ENCODE measurements around the gene SPPL2B.

The SPPL2B gene

DNA sequence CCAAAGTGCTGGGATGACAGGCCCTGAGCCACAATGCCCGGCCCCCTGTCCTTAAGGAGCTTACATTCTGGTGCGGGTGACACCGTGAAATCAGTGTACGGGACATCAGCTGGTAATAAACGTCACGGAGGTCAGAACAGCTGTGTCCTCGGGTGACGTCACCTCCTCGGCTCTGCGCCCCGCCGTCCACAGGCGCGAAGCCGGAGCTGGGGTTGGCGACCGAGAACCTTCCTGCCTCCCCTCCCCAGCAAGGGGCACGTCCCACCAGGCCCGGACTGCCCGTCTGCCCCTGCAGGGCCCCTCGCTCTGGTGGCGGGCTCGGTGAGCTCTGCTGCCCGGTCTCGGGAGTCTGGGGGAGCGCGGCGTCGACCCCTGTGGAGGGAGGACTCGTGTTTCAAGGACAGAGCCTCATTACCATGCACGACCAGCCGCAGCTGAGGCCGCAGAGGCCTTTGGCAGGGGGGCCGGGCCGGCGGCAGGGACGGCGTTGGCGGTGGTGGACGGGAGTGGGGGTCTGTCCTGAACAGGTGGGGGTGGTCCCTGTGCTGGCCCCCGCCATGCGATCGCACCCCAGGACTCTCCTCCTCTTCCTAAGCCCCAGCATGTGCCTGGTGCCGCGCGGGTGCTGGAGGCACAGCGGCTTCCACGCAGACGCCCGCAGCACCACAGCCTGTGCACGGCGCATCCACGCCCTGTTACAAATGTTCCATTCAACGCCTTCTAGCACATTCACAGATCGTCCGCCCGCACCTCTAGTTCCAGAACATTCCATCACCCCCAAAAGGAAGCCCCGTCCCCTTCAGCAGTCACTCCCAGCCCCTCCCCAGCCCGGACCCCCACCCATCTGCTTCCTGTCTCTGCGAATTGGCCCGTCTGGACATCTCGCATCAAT lies 25.9 kb upstream of the SPPL2B start:
- peak; percentile 47 for DNase-seq (ENCODE audit: low read depth, low spot score)
- in situ Hi-C loops (cut with HindIII; ENCODE audit: low sequenced_read_pairs) = no loop called here
- H3K4me3 ChIP-seq (ENCODE audit: low read depth, low read length) = no peak overlapping the region

GRCh38 chr19:2303211-2303798 lies 25.2 kb upstream of the SPPL2B start:
- in situ Hi-C loops (cut with HindIII; ENCODE audit: low sequenced_read_pairs) = no loop called here
- H3K4me3 ChIP-seq (ENCODE audit: low read depth, low read length) = no peak overlapping the region
- TF ChIP-seq, protein P1, sequence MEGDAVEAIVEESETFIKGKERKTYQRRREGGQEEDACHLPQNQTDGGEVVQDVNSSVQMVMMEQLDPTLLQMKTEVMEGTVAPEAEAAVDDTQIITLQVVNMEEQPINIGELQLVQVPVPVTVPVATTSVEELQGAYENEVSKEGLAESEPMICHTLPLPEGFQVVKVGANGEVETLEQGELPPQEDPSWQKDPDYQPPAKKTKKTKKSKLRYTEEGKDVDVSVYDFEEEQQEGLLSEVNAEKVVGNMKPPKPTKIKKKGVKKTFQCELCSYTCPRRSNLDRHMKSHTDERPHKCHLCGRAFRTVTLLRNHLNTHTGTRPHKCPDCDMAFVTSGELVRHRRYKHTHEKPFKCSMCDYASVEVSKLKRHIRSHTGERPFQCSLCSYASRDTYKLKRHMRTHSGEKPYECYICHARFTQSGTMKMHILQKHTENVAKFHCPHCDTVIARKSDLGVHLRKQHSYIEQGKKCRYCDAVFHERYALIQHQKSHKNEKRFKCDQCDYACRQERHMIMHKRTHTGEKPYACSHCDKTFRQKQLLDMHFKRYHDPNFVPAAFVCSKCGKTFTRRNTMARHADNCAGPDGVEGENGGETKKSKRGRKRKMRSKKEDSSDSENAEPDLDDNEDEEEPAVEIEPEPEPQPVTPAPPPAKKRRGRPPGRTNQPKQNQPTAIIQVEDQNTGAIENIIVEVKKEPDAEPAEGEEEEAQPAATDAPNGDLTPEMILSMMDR (IDR thresholded peaks at IDR 0.05; ENCODE audit: low read depth, low read length) = no peak
- no peak for DNase-seq (ENCODE audit: low read depth, low spot score)

More for the DNA sequence above, 25.9 kb upstream of the SPPL2B start:
- TF ChIP-seq, protein P1 (IDR thresholded peaks at IDR 0.05; ENCODE audit: low read depth, low read length) = no peak

DNA sequence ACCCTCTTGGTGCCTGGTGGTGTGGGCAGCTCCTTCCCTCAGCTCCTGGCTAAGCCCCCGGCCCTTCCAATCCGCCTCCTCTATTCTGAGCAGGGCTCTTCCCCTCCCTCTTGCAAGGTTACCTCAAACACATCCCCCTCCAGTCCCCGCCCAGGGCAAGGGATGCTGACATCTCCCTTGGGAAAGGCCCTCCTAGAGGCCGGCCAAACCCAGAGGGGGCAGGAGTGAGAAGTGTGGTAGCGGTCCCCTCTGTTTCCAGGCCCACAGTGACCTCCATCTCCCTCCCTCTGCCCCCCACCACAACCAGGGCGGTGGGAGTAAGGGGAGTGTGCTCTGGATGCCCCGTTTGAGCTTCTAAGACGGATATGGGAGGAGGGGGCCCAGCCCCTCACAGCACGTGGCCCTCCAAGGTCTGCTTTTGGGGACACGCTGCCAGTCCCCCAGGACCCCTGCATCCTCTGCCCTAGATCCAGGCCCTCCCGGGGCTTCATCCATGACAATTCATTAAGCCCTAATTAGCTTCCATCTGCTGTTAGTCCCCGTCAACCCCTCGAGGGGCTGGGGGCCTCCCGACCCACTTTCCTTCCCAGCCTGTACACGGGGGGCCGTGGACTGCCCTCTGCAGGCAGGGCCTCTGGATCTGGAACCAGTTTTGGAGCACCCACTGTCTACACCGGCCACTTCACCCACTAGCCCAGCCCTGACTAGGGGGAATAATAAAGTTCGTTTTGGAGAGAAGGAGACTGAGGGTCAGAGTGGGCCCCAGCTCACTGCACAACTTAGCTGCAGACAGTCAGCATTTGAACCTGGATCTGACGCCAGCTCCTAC lies 22.8 kb upstream of the SPPL2B start:
- no peak overlapping the region for H3K4me3 ChIP-seq (ENCODE audit: low read depth, low read length)
- TF ChIP-seq, protein P1 (IDR thresholded peaks at IDR 0.05; ENCODE audit: low read depth, low read length) = no peak
- in situ Hi-C loops (cut with HindIII; ENCODE audit: low sequenced_read_pairs) = no loop called here
- DNase-seq (ENCODE audit: low read depth, low spot score) = no peak

- DNase-seq (ENCODE audit: low read depth, low spot score) = no peak
- TF ChIP-seq, protein P1 (IDR thresholded peaks at IDR 0.05; ENCODE audit: low read depth, low read length) = no peak
- H3K4me3 ChIP-seq (ENCODE audit: low read depth, low read length) = no peak overlapping the region
- in situ Hi-C loops (cut with HindIII; ENCODE audit: low sequenced_read_pairs) = no loop called here
Measured at GRCh38 chr19:2306281-2306806, 22.1 kb upstream of the SPPL2B start.

GRCh38 chr19:2306971-2307370 lies 21.5 kb upstream of the SPPL2B start:
- no peak for DNase-seq (ENCODE audit: low read depth, low spot score)
- in situ Hi-C loops (cut with HindIII; ENCODE audit: low sequenced_read_pairs) = no loop called here
- TF ChIP-seq, protein P1 (IDR thresholded peaks at IDR 0.05; ENCODE audit: low read depth, low read length) = no peak
- no peak overlapping the region for H3K4me3 ChIP-seq (ENCODE audit: low read depth, low read length)

- in situ Hi-C loops (cut with HindIII; ENCODE audit: low sequenced_read_pairs) = no loop called here
- DNase-seq (ENCODE audit: low read depth, low spot score) = no peak
- no peak overlapping the region for H3K4me3 ChIP-seq (ENCODE audit: low read depth, low read length)
- TF ChIP-seq, protein P1 (IDR thresholded peaks at IDR 0.05; ENCODE audit: low read depth, low read length) = no peak
Measured at GRCh38 chr19:2307518-2308012, 20.9 kb upstream of the SPPL2B start.
